HG03196 (cell line): ENCODE data around the gene ATP5ME.
A peak's percentile ranks its signal among the peaks of the same experiment; 100 is the strongest.
"Not testable (repeated sequence)": the region's sequence is repeated elsewhere in the genome, so short reads cannot be mapped to it uniquely, and the experiment has no call there.

Experiments
- ATAC-seq: cut with Tn5 transposase; IDR thresholded peaks from one replicate; pipeline ENCODE4 v1.9.1; 2021; ENCODE audit not compliant: unreplicated experiment

The ATP5ME gene

DNA sequence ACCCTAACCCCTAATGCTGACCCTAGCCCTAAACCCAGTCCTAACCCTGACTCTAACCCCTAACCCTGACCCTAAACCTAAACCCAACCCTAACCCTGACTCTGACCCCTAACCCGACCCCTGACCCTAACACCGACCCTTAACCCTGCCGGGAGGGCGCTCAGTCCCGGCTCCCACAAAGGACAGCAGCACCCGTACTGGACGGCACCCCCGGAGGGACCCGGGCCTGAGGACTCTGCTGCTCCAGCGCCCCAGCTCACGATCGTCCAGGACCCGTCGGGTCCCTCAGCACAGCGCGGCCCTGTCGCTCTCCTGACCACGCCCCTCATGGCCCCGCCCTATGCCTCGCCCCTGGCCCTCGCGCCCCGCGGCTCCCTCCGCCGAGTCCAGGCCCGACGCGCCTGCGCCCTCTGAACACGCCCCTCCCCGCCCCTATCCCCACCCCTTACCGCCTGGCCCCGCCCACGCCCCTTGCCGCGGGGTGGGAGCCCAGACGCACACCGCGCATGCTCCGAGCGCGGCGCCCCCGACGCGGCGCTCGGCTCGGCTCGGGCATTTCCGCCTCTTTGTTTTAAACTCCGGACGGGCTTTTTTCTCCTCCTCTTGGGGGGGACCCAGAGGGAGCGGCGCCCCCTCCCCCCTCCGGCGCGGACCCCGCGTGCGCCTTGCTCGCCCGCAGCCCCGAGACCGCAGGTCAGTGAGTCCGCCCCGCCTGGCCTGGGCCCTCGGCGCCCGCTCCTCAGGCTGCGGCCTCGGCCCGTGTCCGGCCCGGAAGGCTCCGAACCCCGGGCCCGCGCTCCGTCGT is 31.4 kb upstream of the ATP5ME start, which contains the start of gene PCGF3:
Gene PCGF3, plus strand, starts transcription at position 555 of the 805 bp plus-strand sequence. CDS start 27,849 bp downstream, outside the sequence.
- peak; percentile 93 for ATAC-seq

DNA sequence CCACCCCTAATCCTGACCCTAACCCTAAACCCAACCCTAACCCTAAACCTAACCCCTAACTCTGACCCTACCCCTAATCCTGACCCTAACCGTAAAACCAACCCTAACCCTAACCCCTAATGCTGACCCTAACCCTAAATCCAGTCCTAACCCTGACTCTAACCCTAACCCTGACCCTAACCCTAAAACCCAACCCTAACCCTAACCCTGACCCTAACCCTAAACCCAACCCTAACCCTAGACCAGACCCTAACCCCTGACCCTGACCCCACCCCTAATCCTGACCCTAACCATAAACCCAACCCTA is 30.8 kb upstream of the ATP5ME start:
- no peak for ATAC-seq

DNA sequence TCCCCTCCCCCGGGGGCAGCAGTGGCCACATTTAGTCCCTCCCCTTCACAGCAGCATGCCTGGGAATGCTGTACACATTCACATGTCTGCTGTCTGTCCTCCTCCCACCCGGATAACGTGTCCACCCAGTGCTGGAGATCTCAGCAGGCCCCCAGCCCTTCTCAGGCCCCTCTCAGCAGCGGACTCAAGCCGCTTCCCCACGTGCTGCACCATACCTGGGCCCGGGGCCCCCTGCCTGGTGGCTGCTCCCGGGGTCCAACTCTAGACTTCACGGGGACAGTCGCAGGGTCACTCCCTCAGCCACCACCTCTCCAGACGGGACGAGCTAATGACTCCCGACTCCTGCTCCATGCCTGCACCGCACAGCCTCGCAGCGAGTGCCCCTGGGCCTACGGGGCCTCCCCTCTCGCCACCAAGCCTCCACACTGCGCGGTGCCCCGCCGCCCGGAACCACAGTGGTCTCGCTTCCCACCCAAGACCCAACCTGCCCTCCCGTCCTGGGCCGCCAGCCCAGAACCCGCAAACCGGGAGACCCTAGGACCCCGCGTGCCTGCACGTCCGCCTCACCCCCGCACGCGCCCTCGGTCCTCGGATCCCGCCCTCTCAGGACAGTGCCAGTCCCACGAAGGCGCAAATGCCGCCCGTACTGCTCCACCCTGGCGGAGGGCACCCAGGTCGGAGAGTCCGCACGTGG is 30.3 kb upstream of the ATP5ME start:
- ATAC-seq = no peak

DNA sequence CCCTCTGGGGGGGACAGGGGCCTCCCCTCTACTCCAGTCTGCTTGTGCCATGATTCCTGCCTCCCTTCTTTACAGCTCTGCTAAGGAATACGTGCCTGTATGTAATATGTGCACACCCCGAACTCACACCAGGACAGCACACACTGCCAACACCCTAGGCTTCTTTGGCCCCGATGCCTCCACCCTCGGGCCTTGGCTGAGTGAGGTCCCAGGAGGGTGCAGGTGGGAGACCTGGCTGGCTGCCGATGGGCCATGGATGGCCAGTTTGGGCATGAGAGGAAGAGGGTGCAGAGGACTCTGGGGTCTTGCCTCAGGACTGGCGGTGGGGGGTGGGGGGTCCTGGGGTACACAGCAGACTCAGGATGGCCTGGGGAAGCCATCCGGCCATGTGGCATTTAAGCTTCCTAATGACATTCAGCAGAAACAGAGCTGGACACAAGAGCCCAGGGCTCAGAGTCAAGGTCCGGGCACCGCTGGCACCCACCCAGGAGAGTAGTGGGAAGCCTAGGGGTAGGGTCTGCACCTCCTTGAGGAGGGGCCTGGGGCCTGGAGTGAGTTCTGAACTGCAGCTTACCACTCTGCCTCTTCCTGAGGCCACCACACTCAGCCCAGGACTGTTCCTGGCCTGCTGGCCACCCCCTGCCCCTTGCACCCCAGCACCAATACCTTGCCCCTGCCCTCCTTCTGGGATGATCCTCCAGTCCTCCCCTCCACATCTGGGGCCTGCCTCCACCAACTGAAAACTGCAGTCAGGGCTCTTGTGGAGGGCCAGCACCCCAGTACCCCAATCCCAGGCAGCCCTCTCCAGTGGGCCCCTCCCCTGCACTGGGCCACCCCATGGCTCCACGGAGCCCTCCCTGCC is 29.5 kb upstream of the ATP5ME start:
- no peak for ATAC-seq

DNA sequence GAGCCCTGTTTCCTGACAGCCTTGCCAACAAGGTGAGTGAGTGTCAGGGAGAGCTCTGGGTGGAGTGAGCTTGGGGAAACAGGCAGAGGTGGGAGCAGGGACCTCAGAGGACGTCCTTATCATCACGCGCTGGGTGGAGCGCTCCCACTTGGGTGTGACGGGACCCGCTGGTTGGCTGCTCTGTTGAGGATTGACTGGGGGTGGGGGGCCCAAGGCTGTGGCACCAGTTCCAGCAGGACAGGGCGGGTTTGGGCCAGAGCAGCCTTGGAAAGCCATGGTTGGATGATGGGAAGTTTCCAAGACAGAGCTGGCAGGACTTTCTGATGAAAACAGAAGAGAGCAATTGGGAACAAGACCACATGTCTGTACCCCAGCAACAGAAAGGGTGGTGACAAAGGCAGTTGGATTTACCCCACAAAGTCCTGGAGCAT is 28.6 kb upstream of the ATP5ME start:
- no peak for ATAC-seq

DNA sequence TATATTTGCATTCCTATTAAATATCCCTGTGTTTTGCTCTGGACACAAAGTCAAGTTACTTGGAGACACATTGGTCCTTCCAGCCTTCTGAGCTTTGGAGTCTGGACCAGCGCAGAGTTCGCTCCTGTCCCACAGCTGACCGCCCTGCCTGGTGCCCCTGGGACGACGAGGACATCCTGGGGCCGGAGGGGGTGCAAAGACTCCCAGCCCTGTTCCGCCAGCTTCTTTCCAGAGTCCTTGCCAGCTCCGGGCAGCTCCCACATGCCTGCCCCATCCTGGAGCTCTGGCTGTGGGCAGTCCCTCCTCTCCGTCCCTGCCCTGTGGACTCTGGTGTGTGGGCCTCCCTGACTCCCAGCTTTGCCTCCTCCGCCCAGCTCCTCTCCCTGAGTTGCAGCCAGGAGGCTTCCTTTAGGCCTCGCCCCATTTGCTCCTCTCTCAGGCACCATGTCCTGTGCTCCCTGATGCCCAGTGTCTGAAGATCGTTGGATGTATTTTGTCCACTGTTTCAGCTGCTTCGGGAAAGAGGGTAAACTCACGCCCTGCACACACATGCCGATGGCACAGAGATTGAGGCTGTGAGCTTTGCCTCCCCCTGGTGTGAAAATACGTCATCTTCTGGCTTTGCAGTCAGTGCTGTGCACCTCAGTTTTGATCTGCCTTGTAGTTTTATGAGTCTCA is 26.6 kb upstream of the ATP5ME start:
- ATAC-seq = no peak

DNA sequence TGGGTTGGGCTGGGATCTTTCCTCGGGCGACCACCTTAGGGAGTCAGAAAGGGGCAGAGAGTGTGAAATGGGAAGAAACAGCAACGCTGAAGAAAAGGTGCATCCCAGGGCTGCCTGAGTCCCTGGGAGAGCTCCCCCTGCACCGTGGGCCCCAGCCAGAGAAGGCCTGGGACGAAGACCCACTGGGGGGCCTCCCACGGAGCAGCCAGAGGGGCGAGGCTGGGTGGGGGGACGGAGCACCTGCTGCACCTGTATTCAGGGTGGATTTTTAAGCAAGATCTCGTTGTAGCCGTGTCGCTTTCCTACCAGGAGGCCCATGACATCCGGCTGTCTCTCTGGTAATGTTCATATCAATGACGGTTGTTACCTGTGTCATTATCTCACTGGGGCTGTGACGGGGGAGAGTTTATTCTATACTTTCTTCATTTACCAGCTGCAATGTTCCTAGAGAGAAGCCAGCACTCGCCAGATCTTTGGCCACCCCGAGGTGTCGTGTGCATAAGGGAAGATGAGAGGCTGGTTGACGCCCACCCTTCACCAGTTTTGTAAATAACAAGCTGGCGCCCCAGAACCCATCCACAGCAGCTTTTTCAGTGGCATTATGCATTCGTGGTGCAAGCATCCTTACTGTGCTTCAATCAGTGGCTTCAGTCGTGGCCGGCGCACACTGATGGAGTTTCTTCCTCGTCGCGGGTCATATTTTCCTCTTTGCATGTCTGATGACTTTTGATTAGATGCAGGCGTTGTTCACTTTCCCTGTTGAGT is 25.9 kb upstream of the ATP5ME start:
- ATAC-seq = no peak

DNA sequence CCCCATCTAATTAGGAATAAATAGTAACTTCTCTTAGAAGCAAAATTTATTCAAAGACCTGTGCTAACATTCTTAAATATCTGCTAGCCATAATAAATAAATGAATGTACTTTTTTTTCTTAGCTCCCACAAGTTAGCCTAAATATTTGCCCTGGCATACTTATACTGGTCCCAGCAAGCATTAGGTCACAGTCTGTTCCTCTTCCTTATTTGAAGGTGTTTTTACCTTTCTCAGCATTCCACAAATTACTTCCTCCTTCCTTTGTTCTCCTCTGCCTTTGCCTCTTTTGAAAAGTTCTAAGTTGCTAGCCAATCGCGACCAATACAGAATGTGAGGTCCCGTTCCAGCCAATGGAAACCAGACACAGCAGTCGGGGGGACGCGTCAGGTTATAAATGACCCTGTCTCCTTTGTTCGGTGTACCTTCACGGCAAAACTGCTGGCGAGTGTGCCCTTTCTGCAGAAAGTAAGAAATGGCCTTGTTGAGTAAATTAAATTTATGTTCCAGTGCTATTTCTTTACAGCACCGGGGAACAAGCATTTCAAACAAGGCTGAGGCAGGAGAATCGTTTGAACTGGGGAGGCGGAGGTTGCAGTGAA is 20.4 kb upstream of the ATP5ME start:
- ATAC-seq = not testable (repeated sequence)

DNA sequence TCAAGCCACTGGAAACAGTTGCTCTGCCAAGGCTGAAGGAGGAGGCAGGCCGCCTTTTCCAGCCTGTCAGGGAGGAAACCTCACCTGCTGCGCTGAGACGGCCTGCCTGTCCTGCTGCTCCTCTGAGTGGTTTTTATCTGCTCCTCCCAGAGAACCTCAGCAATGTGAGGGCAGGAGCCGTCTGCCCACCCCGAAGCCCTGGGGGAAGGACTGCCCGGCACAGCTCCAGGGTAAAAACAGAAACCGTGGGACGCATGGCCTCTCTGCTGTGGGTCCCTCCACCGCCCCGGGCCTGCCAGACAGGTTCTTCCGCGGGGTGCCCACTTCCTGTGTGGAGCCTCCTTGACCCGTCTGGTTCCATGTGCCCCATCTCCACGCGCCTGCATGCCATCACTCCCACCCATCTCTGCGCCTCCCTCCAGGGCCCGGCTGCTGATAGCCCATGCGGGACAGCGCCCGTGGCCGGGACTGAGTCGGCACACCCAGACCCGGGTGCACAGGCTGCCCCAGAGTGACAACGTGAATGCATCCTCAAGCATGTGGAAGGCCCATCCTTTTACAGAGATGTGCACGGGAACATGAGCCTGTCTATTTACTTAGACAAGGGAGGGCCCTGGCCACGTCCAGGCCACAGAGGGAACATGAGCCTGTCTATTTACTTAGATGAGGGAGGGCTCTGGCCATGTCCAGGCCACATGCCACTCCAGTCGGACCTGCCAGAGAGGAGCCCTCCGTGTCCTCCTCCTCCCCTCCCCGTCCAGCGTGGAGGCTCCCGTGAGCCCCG is 18.9 kb upstream of the ATP5ME start:
- ATAC-seq = no peak

DNA sequence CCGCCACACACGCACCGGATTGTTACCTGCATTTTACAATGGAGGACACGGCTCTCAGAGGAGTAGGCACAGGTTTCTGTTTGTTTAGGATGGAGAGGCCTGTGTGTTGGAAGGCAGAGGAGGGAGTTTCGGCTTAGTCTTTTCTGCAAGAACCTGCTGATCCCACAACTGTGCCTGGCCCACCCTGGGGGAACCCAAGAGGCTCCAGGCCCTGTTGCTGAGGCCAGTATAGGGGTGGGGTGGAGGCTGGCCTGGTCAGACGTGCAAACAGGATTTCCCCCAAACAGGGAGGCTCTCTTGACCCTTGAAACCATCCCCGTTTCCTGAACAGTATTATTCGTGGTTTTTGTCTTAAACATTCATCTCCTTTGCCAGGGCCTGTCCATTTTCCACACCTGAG is 15.6 kb upstream of the ATP5ME start:
- no peak for ATAC-seq

DNA sequence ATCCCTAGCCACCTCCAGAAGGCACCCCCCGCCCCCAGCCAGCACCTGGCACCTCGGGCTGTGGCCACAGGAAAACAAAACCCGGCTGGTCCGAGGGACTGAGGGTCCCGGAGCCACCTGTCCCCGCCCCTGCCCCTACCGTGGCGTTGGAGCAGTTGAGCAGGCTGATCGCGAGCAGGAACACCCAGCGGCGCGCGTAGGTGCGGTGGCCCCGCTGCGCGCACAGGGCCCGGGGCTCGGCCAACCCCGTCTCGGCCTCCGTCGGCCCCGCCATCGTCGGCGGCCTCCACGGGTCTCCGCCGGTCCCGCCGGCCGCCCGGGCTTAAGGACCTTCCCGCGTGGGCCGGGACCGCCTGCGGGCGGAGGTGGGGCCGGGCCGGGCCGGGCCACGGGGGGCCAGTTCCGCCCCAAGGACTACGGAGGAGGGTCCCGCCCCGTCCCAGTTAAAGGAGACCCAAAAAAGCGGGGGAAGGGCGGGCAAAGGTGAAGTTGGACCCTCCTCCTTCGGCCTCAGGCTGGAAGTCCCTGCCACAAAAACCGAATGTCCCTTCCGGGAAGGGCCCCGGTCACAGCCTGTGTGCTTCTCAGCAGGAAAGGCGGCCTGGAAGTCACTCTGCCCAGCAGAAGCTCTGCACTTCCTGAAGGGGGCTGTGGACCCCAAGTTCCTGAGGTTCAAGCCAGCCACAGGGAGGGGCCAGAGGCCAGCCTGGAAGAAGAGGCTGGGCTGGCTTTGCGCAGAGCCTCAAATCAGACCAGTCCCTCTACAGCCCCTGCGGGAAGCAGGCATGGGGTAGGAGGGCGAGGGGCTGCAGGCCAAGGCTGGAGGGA is 15.0 kb upstream of the ATP5ME start, which contains the start of gene SLC49A3:
Gene SLC49A3, minus strand, starts transcription at position 298 of the 828 bp plus-strand sequence. Its CDS starts 24 bp downstream, at position 274.
- no peak for ATAC-seq

DNA sequence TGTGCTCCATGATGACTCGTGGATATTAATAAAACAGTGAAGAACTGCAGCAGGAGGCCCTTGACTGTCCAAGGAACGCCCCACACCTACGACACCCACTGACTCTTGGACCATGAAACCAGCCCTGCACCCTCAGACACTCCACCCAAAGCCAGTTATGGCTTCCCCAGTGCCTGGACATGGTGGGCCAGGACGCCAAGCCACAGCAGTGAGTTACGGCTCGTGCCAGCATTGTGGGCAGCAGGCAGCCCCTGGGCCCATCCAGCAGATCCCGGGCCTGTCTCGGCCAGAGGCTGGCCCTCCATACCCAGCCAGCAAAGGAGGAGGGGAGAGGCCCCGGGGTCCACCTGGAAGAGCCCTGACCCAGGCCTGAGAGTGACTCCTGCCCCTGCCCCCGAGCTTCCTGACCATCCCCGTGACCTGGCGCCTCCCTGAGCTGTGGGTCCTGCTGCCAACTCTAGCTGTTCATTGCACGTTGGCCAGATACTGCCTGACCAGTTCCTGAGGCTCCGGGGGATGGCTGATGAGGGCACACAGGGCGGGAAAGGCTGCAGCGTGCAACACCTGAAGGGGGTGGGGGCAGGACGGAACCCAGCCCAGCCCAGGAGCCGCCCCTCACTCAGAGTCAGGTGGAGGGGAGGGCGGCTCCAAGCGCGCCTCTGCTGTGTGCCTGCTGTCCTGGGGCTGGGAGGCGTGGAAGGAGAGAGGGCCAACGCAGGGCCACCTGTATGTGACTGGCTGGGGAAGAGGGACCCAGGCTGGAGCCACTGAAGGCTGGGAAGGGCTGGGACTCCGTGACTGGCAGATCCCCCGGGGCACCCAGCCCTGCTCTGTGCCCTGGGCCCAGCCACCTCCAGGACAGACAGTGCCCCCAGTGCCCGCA is 14.1 kb upstream of the ATP5ME start:
- no peak for ATAC-seq

DNA sequence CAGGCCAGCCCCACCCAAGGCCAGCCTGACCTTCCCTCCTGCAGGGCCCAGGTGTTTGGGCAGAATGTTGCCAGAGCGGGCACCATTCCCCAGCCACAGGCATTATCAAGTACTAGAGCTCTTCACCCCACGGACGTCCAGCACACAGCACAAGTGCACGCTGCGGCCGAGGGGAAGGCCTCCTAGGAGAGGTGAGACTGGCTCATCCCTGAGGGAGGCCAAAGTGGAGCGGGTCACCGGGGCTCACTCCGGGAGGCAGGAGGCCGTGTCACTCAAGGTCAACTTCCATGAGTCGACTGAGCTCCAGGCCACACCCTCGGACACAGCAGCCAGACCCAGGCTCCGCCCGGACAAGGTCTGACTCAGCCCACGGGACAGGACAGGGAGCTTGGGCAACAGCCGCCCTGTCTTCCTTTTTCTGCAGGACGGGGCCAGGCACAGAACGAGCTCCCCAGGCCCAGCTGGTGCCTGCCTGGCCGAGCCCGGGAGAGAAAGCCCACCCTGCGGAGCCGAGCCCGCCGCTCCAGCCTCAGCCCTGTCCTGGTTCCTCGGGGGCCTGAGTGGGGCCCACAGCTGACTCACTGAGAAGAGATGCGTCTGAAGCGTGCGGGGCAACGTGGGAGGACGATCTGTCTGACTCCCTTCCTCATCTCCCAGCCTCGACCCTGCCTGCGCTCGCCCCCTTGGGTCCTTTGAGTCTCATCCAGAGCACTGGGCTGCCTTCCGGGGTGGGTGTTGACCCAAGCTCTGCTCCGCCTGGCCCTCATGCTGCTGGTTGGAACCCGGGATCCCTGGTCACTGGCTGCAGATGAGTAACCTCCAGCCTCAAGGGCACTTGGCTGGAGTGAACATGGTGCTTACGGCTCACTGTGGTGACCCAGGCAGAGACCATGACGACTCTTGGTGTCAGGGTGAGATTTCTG is 13.2 kb upstream of the ATP5ME start:
- no peak for ATAC-seq

DNA sequence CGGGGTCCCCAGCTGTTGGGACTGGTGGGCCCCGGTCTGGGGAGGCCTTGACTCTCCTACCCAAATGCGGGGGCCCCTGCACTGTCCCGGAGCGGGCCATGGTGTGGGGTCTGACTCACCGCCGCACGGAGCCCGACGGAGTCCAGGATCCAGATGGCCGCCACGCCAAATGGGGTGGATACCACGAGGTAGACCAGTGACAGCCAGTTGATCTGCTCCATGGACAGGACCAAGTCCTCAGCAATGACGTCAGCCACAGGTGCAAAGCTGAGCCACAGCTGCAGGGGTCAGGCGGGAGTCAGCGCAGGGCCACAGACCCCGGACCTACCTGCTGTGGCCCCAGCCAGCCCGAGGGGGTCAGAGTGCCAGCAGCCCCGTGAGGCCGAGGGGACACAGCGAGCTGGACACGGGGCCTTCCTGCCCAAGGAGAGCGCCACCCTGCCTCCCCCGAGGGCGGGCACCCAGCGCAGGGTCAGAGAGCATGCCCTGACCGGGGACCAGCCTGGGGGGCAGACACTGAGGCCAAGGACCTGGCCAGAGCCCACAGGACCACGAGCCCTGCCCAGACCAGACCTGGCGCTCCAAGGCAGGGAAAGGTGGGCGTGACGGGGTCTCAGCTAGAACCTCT is 12.5 kb upstream of the ATP5ME start:
- no peak for ATAC-seq

DNA sequence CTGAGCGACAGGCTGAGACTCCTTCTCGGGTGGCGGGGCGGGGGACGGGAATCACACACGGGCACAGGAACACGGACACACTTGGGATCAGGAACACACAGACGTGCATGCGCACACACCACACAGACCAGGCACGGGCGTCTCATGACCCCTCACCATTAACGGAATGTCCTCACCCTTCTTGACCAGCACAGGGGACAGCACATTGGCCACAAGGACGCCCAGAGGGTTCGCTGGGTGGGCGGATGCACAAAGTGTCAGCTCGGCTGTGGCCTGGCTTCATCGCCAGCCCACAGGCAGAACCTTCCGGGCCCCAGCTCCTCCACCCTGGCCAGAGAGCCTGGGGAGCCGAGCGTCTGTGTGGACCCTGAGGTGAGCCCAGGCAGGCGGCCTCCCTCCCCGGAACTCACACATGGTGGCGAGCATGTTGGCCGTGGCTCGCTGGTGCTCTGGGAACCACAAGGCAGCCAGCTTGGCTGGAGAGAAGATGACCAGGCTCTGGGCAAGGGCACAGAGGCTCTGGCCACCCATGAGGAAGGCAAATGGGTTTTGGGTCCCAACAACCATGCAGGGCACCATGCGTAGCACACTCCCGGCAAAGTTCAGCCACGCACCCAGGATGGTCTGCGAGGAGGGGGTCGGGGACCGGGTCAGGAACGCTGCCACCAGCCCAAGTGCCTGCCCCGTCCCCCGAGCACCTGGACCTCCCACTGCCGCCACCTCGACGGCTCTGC is 11.8 kb upstream of the ATP5ME start:
- ATAC-seq = no peak
